Neural cell (in vitro differentiated cells): Measurements from ENCODE around the gene BMPR1B.

Source experiments
- CTCF ChIP-seq: fragments of 450-650 bp; IDR thresholded peaks from 2 replicates; pipeline ENCODE4 v1.5.1; 2014; ENCODE audit warnings: antibody characterized with exemption, mild to moderate bottlenecking, moderate library complexity; ENCODE audit not compliant: poor library complexity, severe bottlenecking
- EP300 ChIP-seq: fragments of 450-650 bp; conservative IDR thresholded peaks from 2 replicates; pipeline ENCODE4 v1.6.1; 2014; ENCODE audit warnings: antibody characterized with exemption, mild to moderate bottlenecking, moderate library complexity; ENCODE audit not compliant: poor library complexity, severe bottlenecking
- EZH2 ChIP-seq: fragments of 200-600, 300-800 bp; shearing (Covaris generic), sonication (generic); IDR thresholded peaks from 2 replicates; pipeline ENCODE4 v1.6.1; 2014; ENCODE audit warnings: antibody characterized with exemption, low read length, borderline replicate concordance, mild to moderate bottlenecking; ENCODE audit not compliant: insufficient read depth, poor library complexity, severe bottlenecking
- MXI1 ChIP-seq: fragments of 450-650 bp; conservative IDR thresholded peaks from 2 replicates; pipeline ENCODE4 v1.6.1; 2014; ENCODE audit warnings: antibody characterized with exemption, mild to moderate bottlenecking; ENCODE audit not compliant: poor library complexity, severe bottlenecking
- POLR2AphosphoS5 ChIP-seq: IDR thresholded peaks from 2 replicates; pipeline ENCODE4 v1.6.1; 2012
- RAD21 ChIP-seq: fragments of 450-650 bp; conservative IDR thresholded peaks from 2 replicates; pipeline ENCODE4 v1.6.1; 2014; ENCODE audit warnings: antibody characterized with exemption, mild to moderate bottlenecking, moderate library complexity
- REST ChIP-seq: IDR thresholded peaks from 2 replicates; pipeline ENCODE4 v1.6.1; 2012; ENCODE audit warnings: borderline replicate concordance
- SMC3 ChIP-seq: fragments of 450-650 bp; conservative IDR thresholded peaks from 2 replicates; pipeline ENCODE4 v1.6.1; 2014; ENCODE audit warnings: antibody characterized with exemption, mild to moderate bottlenecking, moderate library complexity; ENCODE audit not compliant: poor library complexity

GRCh38 chr4:94954251-94954650, 196.5 kb downstream of the BMPR1B start:
- no peak for TF ChIP-seq CTCF
- TF ChIP-seq EP300, result no peak
- TF ChIP-seq SMC3, result no peak
- TF ChIP-seq POLR2AphosphoS5, result no peak
- TF ChIP-seq RAD21, result no peak
- no peak for TF ChIP-seq MXI1
- TF ChIP-seq REST, result no peak
- no peak for TF ChIP-seq EZH2
